Measurements from ENCODE around the gene LRRC32.

DNA sequence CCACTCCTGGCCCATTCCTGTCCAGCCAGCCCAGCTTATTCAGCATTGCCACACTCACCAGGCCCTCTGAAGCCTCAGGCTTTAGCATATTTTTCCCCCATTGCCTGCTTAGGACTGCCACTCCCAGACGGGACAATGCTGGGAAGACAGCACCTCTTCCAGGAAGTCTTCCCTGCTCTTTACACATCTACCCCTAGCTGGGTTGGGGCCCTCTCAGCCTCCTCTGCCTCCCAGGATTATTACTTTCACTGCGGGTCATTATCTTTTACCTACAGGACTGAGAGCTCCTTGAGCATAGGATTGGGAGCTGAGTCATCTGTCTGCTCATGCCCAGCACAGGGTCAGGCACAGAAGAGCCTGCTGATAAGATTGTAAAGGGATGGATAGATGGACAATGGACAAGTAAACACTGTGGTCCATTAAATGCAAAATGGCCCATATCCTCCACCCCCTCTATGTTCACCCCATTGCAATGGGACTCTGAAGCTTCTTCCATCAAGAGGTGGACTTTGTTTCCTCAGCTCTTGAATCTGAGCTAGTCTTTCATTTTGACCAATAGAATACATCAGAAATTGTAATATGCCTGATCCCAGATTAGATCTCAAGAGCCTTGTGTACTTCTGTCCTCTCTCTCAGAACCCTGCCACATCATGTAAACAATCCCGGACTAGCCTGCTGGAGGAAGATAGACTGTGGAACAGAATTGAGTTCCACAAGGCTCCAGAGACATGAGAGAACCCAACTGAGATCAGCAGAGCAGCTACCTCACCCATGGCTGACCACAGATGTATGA lies 32.0 kb upstream of the LRRC32 start:
- TF ChIP-seq, protein P1, sequence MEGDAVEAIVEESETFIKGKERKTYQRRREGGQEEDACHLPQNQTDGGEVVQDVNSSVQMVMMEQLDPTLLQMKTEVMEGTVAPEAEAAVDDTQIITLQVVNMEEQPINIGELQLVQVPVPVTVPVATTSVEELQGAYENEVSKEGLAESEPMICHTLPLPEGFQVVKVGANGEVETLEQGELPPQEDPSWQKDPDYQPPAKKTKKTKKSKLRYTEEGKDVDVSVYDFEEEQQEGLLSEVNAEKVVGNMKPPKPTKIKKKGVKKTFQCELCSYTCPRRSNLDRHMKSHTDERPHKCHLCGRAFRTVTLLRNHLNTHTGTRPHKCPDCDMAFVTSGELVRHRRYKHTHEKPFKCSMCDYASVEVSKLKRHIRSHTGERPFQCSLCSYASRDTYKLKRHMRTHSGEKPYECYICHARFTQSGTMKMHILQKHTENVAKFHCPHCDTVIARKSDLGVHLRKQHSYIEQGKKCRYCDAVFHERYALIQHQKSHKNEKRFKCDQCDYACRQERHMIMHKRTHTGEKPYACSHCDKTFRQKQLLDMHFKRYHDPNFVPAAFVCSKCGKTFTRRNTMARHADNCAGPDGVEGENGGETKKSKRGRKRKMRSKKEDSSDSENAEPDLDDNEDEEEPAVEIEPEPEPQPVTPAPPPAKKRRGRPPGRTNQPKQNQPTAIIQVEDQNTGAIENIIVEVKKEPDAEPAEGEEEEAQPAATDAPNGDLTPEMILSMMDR (conservative IDR thresholded peaks at IDR 0.05 in 1 of 2, IDR thresholded peaks at IDR 0.05 in 1 of 2; ENCODE audit: low read depth in 1 of 2, low read length in 2 of 2): no peak
- no peak for TF ChIP-seq EZH2 (IDR thresholded peaks at IDR 0.05; ENCODE audit: low read length, missing control alignments)
